ENCODE data around the gene PDE4D. TPM values are rescaled to one million over a fixed set of nuclear protein-coding genes. Genes with fewer than 3 reads are reported as not detected.

The PDE4D gene
- total and polyA plus RNA-seq, 2 donors, result 21.2 to 30.3 TPM

DNA sequence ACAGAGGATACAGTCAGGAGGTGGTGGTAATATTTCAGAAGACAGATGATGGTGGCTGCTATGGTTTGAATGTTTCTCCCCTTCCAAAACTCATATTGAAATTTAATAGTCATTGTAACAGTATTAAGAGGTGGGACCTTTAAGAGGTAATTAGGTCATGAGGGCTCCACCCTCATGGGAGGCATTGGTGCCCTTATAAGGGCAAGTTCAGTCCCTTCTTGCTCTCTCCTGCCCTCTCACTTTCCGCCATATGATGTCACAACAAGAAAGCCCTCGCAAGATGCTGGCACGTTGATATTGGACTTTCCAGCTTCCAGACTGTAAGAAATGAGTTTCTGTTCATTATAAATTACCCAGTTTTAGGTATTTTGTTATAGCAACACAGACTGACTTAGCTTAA is 274.9 kb downstream of the PDE4D start:
- 99% methylated on average over 3 of the region's 3 CpGs for WGBS
- H3K27ac ChIP-seq (ENCODE audit: low read depth in 1 of 2, low read length in 1 of 2), result no peak overlapping the region

DNA sequence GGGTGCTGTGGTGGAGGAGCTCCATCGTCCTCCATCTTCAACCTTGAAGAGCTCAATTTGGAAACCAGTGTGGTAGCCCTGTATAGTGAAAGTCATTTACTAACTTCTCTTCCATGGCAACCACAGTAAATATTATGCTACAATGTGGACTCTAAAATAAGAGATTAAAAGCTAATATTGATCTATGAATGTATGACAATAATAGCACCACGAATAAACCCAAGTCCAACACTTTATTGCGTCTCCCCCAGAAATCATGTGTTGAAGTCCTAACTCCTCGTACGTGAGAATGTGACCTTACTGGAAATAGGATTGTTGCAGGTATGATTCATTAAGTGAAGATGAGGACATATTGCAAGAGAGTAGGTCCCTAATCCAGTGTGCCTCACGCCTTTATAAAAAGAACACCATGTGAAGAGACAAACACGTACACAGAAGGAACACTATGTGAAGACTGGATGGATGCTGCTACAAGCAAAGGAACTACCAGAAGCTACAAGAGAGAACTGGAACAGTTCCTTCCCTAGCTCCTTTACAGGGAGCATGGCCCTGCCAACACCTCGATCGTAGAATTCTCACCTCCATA is 276.2 kb downstream of the PDE4D start:
- Histone ChIP-seq H3K9me3 (ENCODE audit: control insufficient read depth in 2 of 2, insufficient read depth in 1 of 2, low read length in 1 of 2) (no peaks in the 10 kb centered on the region), H3K4me1 (ENCODE audit: control insufficient read depth in 2 of 2, insufficient read depth in 2 of 2, low read length in 2 of 2) (no peaks in the 10 kb centered on the region), H3K36me3 (ENCODE audit: control insufficient read depth in 2 of 2, insufficient read depth in 2 of 2, low read length in 1 of 2) (no peaks in the 10 kb centered on the region), H3K27ac (ENCODE audit: low read depth in 1 of 2, low read length in 1 of 2) (no peak overlapping the region), H3K4me3 (ENCODE audit: low read length in 2 of 2) (no peak overlapping the region), H3K27me3 (ENCODE audit: control insufficient read depth in 2 of 2, insufficient read depth in 1 of 2, low read length in 1 of 2) (no peaks in the 10 kb centered on the region)
- 97% methylated on average over 9 of the region's 9 CpGs for WGBS
- DNase-seq (ENCODE audit: low read depth in 6 of 9, low spot score in 9 of 9), result no peak

More for the DNA sequence above, 274.9 kb downstream of the PDE4D start:
- Histone ChIP-seq H3K36me3 (ENCODE audit: control insufficient read depth in 2 of 2, insufficient read depth in 2 of 2, low read length in 1 of 2) (no peaks in the 10 kb centered on the region), H3K27me3 (ENCODE audit: control insufficient read depth in 2 of 2, insufficient read depth in 1 of 2, low read length in 1 of 2) (no peaks in the 10 kb centered on the region), H3K4me1 (ENCODE audit: control insufficient read depth in 2 of 2, insufficient read depth in 2 of 2, low read length in 2 of 2) (no peaks in the 10 kb centered on the region), H3K4me3 (ENCODE audit: low read length in 2 of 2) (no peak overlapping the region), H3K9me3 (ENCODE audit: control insufficient read depth in 2 of 2, insufficient read depth in 1 of 2, low read length in 1 of 2) (no peaks in the 10 kb centered on the region)
- DNase-seq (ENCODE audit: low read depth in 6 of 9, low spot score in 9 of 9), result no peak

DNA sequence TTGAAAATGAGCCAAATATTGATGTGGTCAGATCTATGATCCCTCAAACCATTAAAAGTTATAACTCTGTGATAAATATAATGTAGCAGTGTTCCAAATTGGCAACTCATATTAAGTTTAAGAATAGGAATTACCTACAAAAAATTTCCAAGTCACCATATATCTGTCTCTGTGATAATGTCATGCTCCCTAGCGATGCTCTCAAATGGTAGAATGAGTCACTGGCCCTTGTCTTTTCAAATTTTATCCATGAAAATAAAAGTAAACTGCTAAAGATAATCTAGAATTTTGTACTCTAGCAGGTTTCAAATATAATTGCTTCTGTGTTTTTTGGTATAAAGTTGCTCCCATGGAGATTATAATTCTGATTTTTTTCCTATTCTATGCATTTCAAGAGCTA is 277.1 kb downstream of the PDE4D start:
- no peaks in the 10 kb centered on the region for H3K4me1 ChIP-seq (ENCODE audit: control insufficient read depth in 2 of 2, insufficient read depth in 2 of 2, low read length in 2 of 2)
- H3K27me3 ChIP-seq (ENCODE audit: control insufficient read depth in 2 of 2, insufficient read depth in 1 of 2, low read length in 1 of 2), result no peaks in the 10 kb centered on the region
- H3K9me3 ChIP-seq (ENCODE audit: control insufficient read depth in 2 of 2, insufficient read depth in 1 of 2, low read length in 1 of 2), result no peaks in the 10 kb centered on the region
- 98% methylated on average over 1 of the region's 1 CpG for WGBS
- no peak overlapping the region for H3K27ac ChIP-seq (ENCODE audit: low read depth in 1 of 2, low read length in 1 of 2)
- H3K36me3 ChIP-seq (ENCODE audit: control insufficient read depth in 2 of 2, insufficient read depth in 2 of 2, low read length in 1 of 2), result no peaks in the 10 kb centered on the region
- DNase-seq (ENCODE audit: low read depth in 6 of 9, low spot score in 9 of 9), result no peak
- no peak overlapping the region for H3K4me3 ChIP-seq (ENCODE audit: low read length in 2 of 2)

- Histone ChIP-seq H3K27me3 (ENCODE audit: control insufficient read depth in 2 of 2, insufficient read depth in 1 of 2, low read length in 1 of 2) (no peaks in the 10 kb centered on the region), H3K9me3 (ENCODE audit: control insufficient read depth in 2 of 2, insufficient read depth in 1 of 2, low read length in 1 of 2) (no peaks in the 10 kb centered on the region), H3K27ac (ENCODE audit: low read depth in 1 of 2, low read length in 1 of 2) (no peak overlapping the region), H3K4me1 (ENCODE audit: control insufficient read depth in 2 of 2, insufficient read depth in 2 of 2, low read length in 2 of 2) (no peaks in the 10 kb centered on the region), H3K36me3 (ENCODE audit: control insufficient read depth in 2 of 2, insufficient read depth in 2 of 2, low read length in 1 of 2) (no peaks in the 10 kb centered on the region), H3K4me3 (ENCODE audit: low read length in 2 of 2) (no peak overlapping the region)
- 93% methylated on average over 1 of the region's 1 CpG for WGBS
- DNase-seq (ENCODE audit: low read depth in 6 of 9, low spot score in 9 of 9), result no peak
These were observed 278.3 kb downstream of the PDE4D start for GRCh38 chr5:59615272-59615671.

DNA sequence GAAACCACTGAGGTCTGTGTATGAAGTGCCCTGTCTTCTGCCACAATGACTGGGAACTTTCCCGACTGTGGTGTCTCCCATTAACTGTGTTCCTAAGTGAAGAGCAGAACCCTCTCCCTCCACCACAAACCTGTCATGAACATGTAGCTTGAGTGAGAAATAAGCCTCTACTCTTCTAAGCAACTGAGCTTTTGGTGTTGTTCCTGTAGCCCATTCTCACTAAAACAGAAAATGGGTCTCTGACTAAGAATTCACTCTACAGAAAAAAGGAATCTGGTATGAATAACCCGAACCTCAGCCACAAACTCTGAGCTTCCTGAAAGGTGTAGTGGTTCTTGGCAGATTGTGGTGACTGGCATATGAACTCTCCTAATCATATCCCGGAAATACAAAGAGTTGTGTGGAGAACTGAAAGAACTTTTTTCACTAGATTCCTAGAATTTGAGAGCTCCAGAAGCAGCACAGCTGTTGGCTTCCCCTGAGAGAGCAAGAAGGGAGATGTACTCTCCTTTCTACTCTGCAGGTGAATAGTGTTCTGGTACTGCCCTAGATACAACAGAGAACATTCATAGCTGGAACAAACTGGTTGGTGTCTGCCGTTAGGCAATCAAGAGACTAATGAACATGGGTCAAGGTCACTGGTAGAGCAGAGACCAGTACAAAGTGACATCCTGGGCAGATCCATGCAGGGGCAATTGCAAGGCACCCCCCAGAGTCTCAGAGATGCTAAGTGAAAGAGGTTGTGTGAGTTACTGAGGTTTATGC is 283.8 kb downstream of the PDE4D start:
- no peaks in the 10 kb centered on the region for H3K4me1 ChIP-seq (ENCODE audit: control insufficient read depth in 2 of 2, insufficient read depth in 2 of 2, low read length in 2 of 2)
- no peaks in the 10 kb centered on the region for H3K9me3 ChIP-seq (ENCODE audit: control insufficient read depth in 2 of 2, insufficient read depth in 1 of 2, low read length in 1 of 2)
- DNase-seq (ENCODE audit: low read depth in 6 of 9, low spot score in 9 of 9), result no peak
- H3K4me3 ChIP-seq (ENCODE audit: low read length in 2 of 2), result no peak overlapping the region
- no peaks in the 10 kb centered on the region for H3K27me3 ChIP-seq (ENCODE audit: control insufficient read depth in 2 of 2, insufficient read depth in 1 of 2, low read length in 1 of 2)
- WGBS, result 14% methylated on average over 4 of the region's 4 CpGs
- no peaks in the 10 kb centered on the region for H3K36me3 ChIP-seq (ENCODE audit: control insufficient read depth in 2 of 2, insufficient read depth in 2 of 2, low read length in 1 of 2)
- H3K27ac ChIP-seq (ENCODE audit: low read depth in 1 of 2, low read length in 1 of 2), result no peak overlapping the region

DNA sequence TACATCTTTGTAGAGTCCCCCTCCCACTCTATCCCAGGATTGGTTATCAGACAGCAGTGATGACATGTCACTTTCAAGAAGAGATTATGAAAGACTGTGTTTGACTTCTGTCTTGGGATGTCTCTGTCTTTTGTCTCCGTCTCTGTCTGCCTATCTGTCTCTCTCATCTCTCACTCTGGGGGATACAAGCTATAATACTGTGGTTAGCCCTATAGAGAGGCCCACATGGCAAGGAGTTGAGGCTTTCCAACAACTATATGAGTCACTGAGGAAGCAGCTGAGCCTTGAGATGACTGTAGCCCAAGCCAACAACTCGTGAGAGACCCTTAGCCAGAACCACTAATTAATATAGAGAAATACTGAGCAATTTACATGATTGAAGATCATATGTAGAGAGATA is 284.8 kb downstream of the PDE4D start:
- no peaks in the 10 kb centered on the region for H3K27me3 ChIP-seq (ENCODE audit: control insufficient read depth in 2 of 2, insufficient read depth in 1 of 2, low read length in 1 of 2)
- no peaks in the 10 kb centered on the region for H3K36me3 ChIP-seq (ENCODE audit: control insufficient read depth in 2 of 2, insufficient read depth in 2 of 2, low read length in 1 of 2)
- WGBS, result 42% methylated on average over 2 of the region's 2 CpGs
- no peaks in the 10 kb centered on the region for H3K4me1 ChIP-seq (ENCODE audit: control insufficient read depth in 2 of 2, insufficient read depth in 2 of 2, low read length in 2 of 2)
- DNase-seq (ENCODE audit: low read depth in 6 of 9, low spot score in 9 of 9), result no peak
- no peaks in the 10 kb centered on the region for H3K9me3 ChIP-seq (ENCODE audit: control insufficient read depth in 2 of 2, insufficient read depth in 1 of 2, low read length in 1 of 2)
- no peak overlapping the region for H3K27ac ChIP-seq (ENCODE audit: low read depth in 1 of 2, low read length in 1 of 2)
- H3K4me3 ChIP-seq (ENCODE audit: low read length in 2 of 2), result no peak overlapping the region

- H3K9me3 ChIP-seq (ENCODE audit: control insufficient read depth in 2 of 2, insufficient read depth in 1 of 2, low read length in 1 of 2), result no peaks in the 10 kb centered on the region
- no peaks in the 10 kb centered on the region for H3K27me3 ChIP-seq (ENCODE audit: control insufficient read depth in 2 of 2, insufficient read depth in 1 of 2, low read length in 1 of 2)
- 97% methylated on average over 4 of the region's 4 CpGs for WGBS
- H3K27ac ChIP-seq (ENCODE audit: low read depth in 1 of 2, low read length in 1 of 2), result no peak overlapping the region
- no peaks in the 10 kb centered on the region for H3K4me1 ChIP-seq (ENCODE audit: control insufficient read depth in 2 of 2, insufficient read depth in 2 of 2, low read length in 2 of 2)
- DNase-seq (ENCODE audit: low read depth in 6 of 9, low spot score in 9 of 9), result no peak
- H3K4me3 ChIP-seq (ENCODE audit: low read length in 2 of 2), result no peak overlapping the region
- no peaks in the 10 kb centered on the region for H3K36me3 ChIP-seq (ENCODE audit: control insufficient read depth in 2 of 2, insufficient read depth in 2 of 2, low read length in 1 of 2)
These were observed 286.3 kb downstream of the PDE4D start for GRCh38 chr5:59607138-59607765.

DNA sequence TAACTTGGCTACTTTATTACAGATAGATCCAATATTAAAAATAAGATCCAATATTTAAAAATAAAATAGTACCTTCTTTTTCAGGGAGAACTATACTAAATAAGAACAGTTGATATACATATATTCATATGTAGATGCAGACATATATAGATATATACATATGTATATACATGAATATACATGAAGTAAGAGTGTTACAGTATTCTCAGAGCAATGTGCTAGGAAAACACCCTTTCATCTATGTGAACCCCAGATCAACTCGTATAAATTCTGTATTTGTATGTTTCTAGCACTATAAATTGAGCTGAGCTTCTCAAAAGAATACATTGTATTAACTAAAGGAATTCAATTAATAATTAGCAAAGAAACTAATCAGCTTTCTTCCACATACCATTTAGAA is 287.6 kb downstream of the PDE4D start:
- no peaks in the 10 kb centered on the region for H3K4me1 ChIP-seq (ENCODE audit: control insufficient read depth in 2 of 2, insufficient read depth in 2 of 2, low read length in 2 of 2)
- no peaks in the 10 kb centered on the region for H3K36me3 ChIP-seq (ENCODE audit: control insufficient read depth in 2 of 2, insufficient read depth in 2 of 2, low read length in 1 of 2)
- WGBS, result 96% methylated on average over 1 of the region's 1 CpG
- no peaks in the 10 kb centered on the region for H3K27me3 ChIP-seq (ENCODE audit: control insufficient read depth in 2 of 2, insufficient read depth in 1 of 2, low read length in 1 of 2)
- DNase-seq (ENCODE audit: low read depth in 6 of 9, low spot score in 9 of 9), result no peak
- H3K4me3 ChIP-seq (ENCODE audit: low read length in 2 of 2), result no peak overlapping the region
- no peaks in the 10 kb centered on the region for H3K9me3 ChIP-seq (ENCODE audit: control insufficient read depth in 2 of 2, insufficient read depth in 1 of 2, low read length in 1 of 2)
- H3K27ac ChIP-seq (ENCODE audit: low read depth in 1 of 2, low read length in 1 of 2), result no peak overlapping the region

GRCh38 chr5:59604111-59604510 is 289.4 kb downstream of the PDE4D start:
- Histone ChIP-seq H3K36me3 (ENCODE audit: control insufficient read depth in 2 of 2, insufficient read depth in 2 of 2, low read length in 1 of 2) (no peaks in the 10 kb centered on the region), H3K4me3 (ENCODE audit: low read length in 2 of 2) (no peak overlapping the region), H3K4me1 (ENCODE audit: control insufficient read depth in 2 of 2, insufficient read depth in 2 of 2, low read length in 2 of 2) (no peaks in the 10 kb centered on the region), H3K9me3 (ENCODE audit: control insufficient read depth in 2 of 2, insufficient read depth in 1 of 2, low read length in 1 of 2) (no peaks in the 10 kb centered on the region), H3K27ac (ENCODE audit: low read depth in 1 of 2, low read length in 1 of 2) (no peak overlapping the region), H3K27me3 (ENCODE audit: control insufficient read depth in 2 of 2, insufficient read depth in 1 of 2, low read length in 1 of 2) (no peaks in the 10 kb centered on the region)
- 88% methylated on average over 4 of the region's 4 CpGs for WGBS
- no peak for DNase-seq (ENCODE audit: low read depth in 6 of 9, low spot score in 9 of 9)
